ENCODE results near the gene CCDC194. TPM values are rescaled to one million over a fixed set of nuclear protein-coding genes. Genes with fewer than 3 reads are reported as not detected.

Gene CCDC194
- total and polyA plus RNA-seq, 12 donors = 0.49 to 5.6 (median 2.2) TPM; not detected in 2

DNA sequence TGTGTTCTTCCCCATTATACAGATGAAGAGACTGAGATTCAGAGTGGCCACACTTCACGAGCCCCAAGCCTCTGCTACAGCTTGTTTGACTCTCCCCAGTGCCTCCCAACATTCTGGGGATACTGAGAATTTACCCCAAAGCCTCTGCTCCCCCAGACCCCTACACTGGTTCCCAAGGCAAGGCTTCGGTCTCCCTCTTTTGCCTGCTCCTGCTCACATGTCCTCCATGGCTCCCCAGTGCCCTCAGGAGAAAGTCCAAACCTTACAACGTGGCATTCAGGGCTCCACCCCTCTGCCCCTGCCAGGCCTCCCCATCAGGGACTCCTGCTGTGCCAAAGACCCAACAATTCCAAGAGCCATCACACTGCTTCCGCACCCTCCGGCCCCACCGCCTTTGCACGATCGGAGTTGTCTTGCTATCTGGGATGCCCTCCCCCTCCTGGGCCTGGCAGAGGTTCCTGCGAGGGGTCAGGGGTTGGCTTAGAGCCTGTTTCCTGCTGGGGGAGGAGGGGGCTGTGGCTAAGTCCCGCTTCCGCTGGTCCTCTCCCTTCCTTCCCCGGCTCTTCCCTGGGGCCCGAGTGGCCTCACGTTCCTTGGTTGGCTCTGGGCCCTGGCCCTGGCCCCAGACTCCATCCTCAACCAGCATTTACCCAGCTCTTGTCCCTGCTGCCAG is 41.3 kb downstream of the CCDC194 start:
- H3K36me3 ChIP-seq (replicated peaks in 1 of 2) = no peaks in the 10 kb centered on the region
- H3K27ac ChIP-seq = no peak overlapping the region
- no peaks in the 10 kb centered on the region for H3K27me3 ChIP-seq
- DNase-seq = peak in 1 of 7 donors; percentile 49
- 43 to 69% (median 53%) methylated on average over 7 to 14 of the region's 14 CpGs for WGBS, 4 donors
- H3K9me3 ChIP-seq (replicated peaks in 1 of 3) = no peaks in the 10 kb centered on the region
- peaks cover 0 to 13% of the 10 kb centered on the region in 2 donors for H3K4me1 ChIP-seq (replicated peaks in 1 of 2)
- H3K4me3 ChIP-seq = no peak overlapping the region
- TF ChIP-seq CTCF (IDR thresholded peaks at IDR 0.05) (no peak), POLR2A (IDR thresholded peaks at IDR 0.05) (no peak)
- intact Hi-C loops (cut with DNase I) = no loop called here

GRCh38 chr19:17351815-17352435 is 42.1 kb downstream of the CCDC194 start:
- no peaks in the 10 kb centered on the region for H3K36me3 ChIP-seq (replicated peaks in 1 of 2)
- 83 to 89% (median 84%) methylated on average over 37 to 45 of the region's 45 CpGs for WGBS, 4 donors
- DNase-seq = peak in 1 of 7 donors; percentile 51
- no peak overlapping the region for H3K4me3 ChIP-seq
- H3K9me3 ChIP-seq (replicated peaks in 1 of 3) = no peaks in the 10 kb centered on the region
- H3K27me3 ChIP-seq = no peaks in the 10 kb centered on the region
- no peak for TF ChIP-seq CTCF (IDR thresholded peaks at IDR 0.05)
- no peak for TF ChIP-seq POLR2A (IDR thresholded peaks at IDR 0.05)
- no peak overlapping the region for H3K27ac ChIP-seq
- intact Hi-C loops (cut with DNase I) = no loop called here
- peaks cover 0 to 21% of the 10 kb centered on the region in 2 donors for H3K4me1 ChIP-seq (replicated peaks in 1 of 2)

GRCh38 chr19:17348700-17349099 is 45.3 kb downstream of the CCDC194 start:
- Histone ChIP-seq H3K9me3 (replicated peaks in 1 of 3) (no peaks in the 10 kb centered on the region), H3K36me3 (replicated peaks in 1 of 2) (no peaks in the 10 kb centered on the region), H3K27ac (peak overlapping the region in 2 of 5 donors; percentile 17 to 58), H3K4me3 (peak overlapping the region in 1 of 4 donors; percentile 25), H3K4me1 (replicated peaks in 1 of 2) (peaks cover 0 to 26% of the 10 kb centered on the region in 2 donors), H3K27me3 (no peaks in the 10 kb centered on the region)
- peak; percentile 50 to 85 (median 71) for DNase-seq
- TF ChIP-seq POLR2A (IDR thresholded peaks at IDR 0.05) (no peak), CTCF (IDR thresholded peaks at IDR 0.05) (no peak)
- 0 to 4% (median 0%) methylated on average over 5 to 12 of the region's 12 CpGs for WGBS, 4 donors
- intact Hi-C loops (cut with DNase I) = loop anchor here in 1 of 2 donors (5.0 kb wide), 1 partner anchor 39 kb away; no protein-coding TSS in a partner anchor

- WGBS, 4 donors = 56 to 72% (median 58%) methylated on average over 2 of the region's 2 CpGs
- intact Hi-C loops (cut with DNase I) = loop anchor here in 1 of 2 donors (5.0 kb wide), 1 partner anchor 39 kb away; no protein-coding TSS in a partner anchor
- H3K4me1 ChIP-seq (replicated peaks in 1 of 2) = peaks cover 0 to 26% of the 10 kb centered on the region in 2 donors
- H3K27ac ChIP-seq = peak overlapping the region in 2 of 5 donors; percentile 57 to 58
- no peaks in the 10 kb centered on the region for H3K36me3 ChIP-seq (replicated peaks in 1 of 2)
- no peaks in the 10 kb centered on the region for H3K9me3 ChIP-seq (replicated peaks in 1 of 3)
- no peak for DNase-seq
- no peaks in the 10 kb centered on the region for H3K27me3 ChIP-seq
- TF ChIP-seq POLR2A (IDR thresholded peaks at IDR 0.05) (no peak), CTCF (IDR thresholded peaks at IDR 0.05) (no peak)
- H3K4me3 ChIP-seq = no peak overlapping the region
These were observed 46.1 kb downstream of the CCDC194 start for GRCh38 chr19:17347877-17348276.
